Loucy (cell line): ENCODE measurements around the gene RRP1.

Experiments used
- H2AFZ ChIP-seq: fragments of 200-600 bp; sonication (generic); 2 replicates; pipeline ENCODE4 v1.6.0; 2016; ENCODE audit warnings: antibody characterized with exemption, mild to moderate bottlenecking, low read length, moderate library complexity
- H3F3A ChIP-seq: fragments of 200-600 bp; 2 replicates; pipeline ENCODE4 v1.6.0; 2016; ENCODE audit warnings: antibody characterized with exemption, low read depth, mild to moderate bottlenecking
- H3K27me3 ChIP-seq: fragments of 200-600 bp; sonication (generic); 2 replicates; pipeline ENCODE4 v1.6.1; 2014; ENCODE audit warnings: low read length, mild to moderate bottlenecking; ENCODE audit not compliant: insufficient read depth, poor library complexity, severe bottlenecking
- H3K36me3 ChIP-seq: fragments of 200-600 bp; sonication (generic); 2 replicates; pipeline ENCODE4 v1.6.1; 2016; ENCODE audit warnings: low read length; ENCODE audit not compliant: insufficient read depth
- H3K4me1 ChIP-seq: fragments of 200-600 bp; sonication (generic); 2 replicates; pipeline ENCODE4 v1.5.1; 2014; ENCODE audit warnings: low read length, mild to moderate bottlenecking; ENCODE audit not compliant: insufficient read depth, poor library complexity, severe bottlenecking
- H3K4me2 ChIP-seq: fragments of 200-600 bp; sonication (generic); 2 replicates; pipeline ENCODE4 v1.6.0; 2014; ENCODE audit warnings: antibody characterized with exemption, low read length, low read depth, mild to moderate bottlenecking; ENCODE audit not compliant: poor library complexity, severe bottlenecking
- H3K4me3 ChIP-seq: fragments of 200-600 bp; sonication (generic); 2 replicates; pipeline ENCODE4 v1.5.1; 2014; ENCODE audit warnings: low read length, mild to moderate bottlenecking, mixed read lengths; ENCODE audit not compliant: poor library complexity, severe bottlenecking
- H3K79me2 ChIP-seq: fragments of 200-600 bp; sonication (generic); 2 replicates; pipeline ENCODE4 v1.6.1; 2014; ENCODE audit warnings: low read length; ENCODE audit not compliant: insufficient read depth
- H3K9ac ChIP-seq: fragments of 200-600 bp; sonication (generic); 2 replicates; pipeline ENCODE4 v1.6.0; 2014; ENCODE audit warnings: mild to moderate bottlenecking, low read depth, low read length, moderate library complexity; ENCODE audit not compliant: poor library complexity, severe bottlenecking
- H3K9me2 ChIP-seq: fragments of 200-600 bp; sonication (generic); replicated peaks from 2 replicates; pipeline ENCODE4 v1.6.1; 2016; ENCODE audit warnings: low read depth, low read length, mixed read lengths
- H3K9me3 ChIP-seq: fragments of 200-600 bp; sonication (generic); 2 replicates; pipeline ENCODE4 v1.6.1; 2014; ENCODE audit warnings: mild to moderate bottlenecking, antibody characterized with exemption, low read length, low read depth; ENCODE audit not compliant: insufficient read depth
- H4K20me1 ChIP-seq: fragments of 200-600 bp; sonication (generic); 2 replicates; pipeline ENCODE4 v1.6.0; 2014; ENCODE audit warnings: antibody characterized with exemption, low read length, mild to moderate bottlenecking; ENCODE audit not compliant: insufficient read depth, poor library complexity, severe bottlenecking
- EZH2phosphoT487 ChIP-seq: fragments of 200-600 bp; IDR thresholded peaks from 2 replicates; pipeline ENCODE4 v1.6.1; 2018; ENCODE audit warnings: antibody characterized with exemption, mild to moderate bottlenecking, moderate library complexity, borderline replicate concordance
- TF ChIP-seq, protein P1 (sequence below): fragments of 200-600 bp; sonication (generic); conservative IDR thresholded peaks from 2 replicates; pipeline ENCODE4 v1.5.1; 2014; ENCODE audit warnings: mild to moderate bottlenecking, antibody characterized with exemption, low read length

Gene RRP1

DNA sequence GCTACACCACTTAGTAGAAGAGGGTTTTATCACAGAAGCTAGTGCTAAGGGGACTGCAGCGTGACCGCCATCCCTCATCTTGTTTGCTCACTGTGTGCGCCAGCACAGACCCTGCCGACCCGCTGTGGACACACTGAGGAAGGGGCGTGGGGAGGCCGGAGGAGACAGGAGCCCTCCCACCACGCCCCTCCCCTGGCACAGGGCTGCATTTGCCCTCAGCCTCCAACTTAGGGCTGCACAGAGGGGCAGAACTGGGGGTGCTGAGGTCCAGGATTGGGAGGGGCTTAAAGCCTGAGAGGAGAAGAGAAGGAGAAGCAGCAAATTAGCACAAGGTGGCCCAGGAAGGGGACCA is 37.2 kb downstream of the RRP1 start:
- Histone ChIP-seq H3K9ac (no peak overlapping the region), H3F3A (no peaks in the 10 kb centered on the region), H3K9me3 (no peaks in the 10 kb centered on the region), H3K4me2 (no peak overlapping the region), H3K36me3 (no peaks in the 10 kb centered on the region), H3K4me3 (no peak overlapping the region), H2AFZ (no peak overlapping the region), H4K20me1 (no peaks in the 10 kb centered on the region), H3K79me2 (no peaks in the 10 kb centered on the region), H3K9me2 (no peaks in the 10 kb centered on the region), H3K4me1 (no peaks in the 10 kb centered on the region), H3K27me3 (no peaks in the 10 kb centered on the region)
- TF ChIP-seq, protein P1, sequence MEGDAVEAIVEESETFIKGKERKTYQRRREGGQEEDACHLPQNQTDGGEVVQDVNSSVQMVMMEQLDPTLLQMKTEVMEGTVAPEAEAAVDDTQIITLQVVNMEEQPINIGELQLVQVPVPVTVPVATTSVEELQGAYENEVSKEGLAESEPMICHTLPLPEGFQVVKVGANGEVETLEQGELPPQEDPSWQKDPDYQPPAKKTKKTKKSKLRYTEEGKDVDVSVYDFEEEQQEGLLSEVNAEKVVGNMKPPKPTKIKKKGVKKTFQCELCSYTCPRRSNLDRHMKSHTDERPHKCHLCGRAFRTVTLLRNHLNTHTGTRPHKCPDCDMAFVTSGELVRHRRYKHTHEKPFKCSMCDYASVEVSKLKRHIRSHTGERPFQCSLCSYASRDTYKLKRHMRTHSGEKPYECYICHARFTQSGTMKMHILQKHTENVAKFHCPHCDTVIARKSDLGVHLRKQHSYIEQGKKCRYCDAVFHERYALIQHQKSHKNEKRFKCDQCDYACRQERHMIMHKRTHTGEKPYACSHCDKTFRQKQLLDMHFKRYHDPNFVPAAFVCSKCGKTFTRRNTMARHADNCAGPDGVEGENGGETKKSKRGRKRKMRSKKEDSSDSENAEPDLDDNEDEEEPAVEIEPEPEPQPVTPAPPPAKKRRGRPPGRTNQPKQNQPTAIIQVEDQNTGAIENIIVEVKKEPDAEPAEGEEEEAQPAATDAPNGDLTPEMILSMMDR = no peak
- no peak for TF ChIP-seq EZH2phosphoT487

DNA sequence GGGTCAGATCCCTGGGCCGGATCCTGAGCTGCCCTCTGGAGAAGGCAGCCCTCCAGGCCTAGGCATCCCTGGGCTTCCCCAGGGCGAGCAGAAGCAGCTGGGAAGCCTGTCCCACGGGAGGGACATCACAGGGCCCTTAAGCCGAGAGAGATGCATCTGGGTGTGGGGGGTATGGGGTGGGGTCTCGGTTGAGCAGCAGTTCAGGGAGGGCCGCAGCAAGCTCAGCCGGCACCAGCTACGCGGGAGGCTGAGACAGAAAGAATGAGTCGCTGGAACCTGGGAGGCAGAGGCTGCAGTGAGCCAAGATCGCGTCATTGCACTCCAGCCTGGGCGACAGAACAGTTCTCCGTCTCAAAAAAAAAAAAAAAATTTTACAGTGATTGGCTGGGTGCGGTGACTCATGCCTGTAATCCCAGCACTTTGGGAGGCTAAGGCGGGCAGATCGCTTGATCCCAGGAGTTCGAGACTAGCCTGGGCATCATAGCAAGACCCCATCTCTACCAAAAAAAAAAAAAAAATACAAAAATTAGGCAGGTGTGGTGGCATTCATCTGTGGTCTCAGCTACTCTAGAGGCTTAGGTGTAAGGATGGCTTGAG is 37.7 kb downstream of the RRP1 start:
- H3K27me3 ChIP-seq = no peaks in the 10 kb centered on the region

DNA sequence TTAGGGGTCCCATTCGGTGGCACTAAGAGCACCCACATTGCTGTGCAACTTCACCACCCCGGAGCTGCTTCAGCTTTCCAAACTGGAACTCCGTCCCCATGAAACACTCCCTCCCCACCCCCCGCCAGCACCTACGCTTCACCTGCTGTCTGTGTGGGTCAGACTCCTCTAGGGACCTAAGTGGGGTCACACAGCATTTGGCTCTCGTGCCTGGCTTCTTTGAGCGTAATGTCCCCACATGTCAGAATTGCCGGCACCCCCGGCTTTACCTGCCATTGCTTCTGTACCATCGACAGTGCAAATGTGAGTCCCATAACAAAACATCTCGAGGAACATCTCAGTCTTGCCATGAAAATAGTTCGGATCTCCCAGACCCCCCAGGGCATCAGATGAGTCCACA is 39.8 kb downstream of the RRP1 start:
- Histone ChIP-seq H3F3A (no peaks in the 10 kb centered on the region), H3K9me3 (no peaks in the 10 kb centered on the region), H3K27me3 (no peaks in the 10 kb centered on the region), H2AFZ (no peak overlapping the region), H4K20me1 (no peaks in the 10 kb centered on the region), H3K79me2 (no peaks in the 10 kb centered on the region), H3K4me2 (no peak overlapping the region), H3K36me3 (no peaks in the 10 kb centered on the region), H3K4me1 (no peaks in the 10 kb centered on the region), H3K4me3 (no peak overlapping the region), H3K9ac (no peak overlapping the region), H3K9me2 (no peaks in the 10 kb centered on the region)
- no peak for TF ChIP-seq EZH2phosphoT487
- TF ChIP-seq, protein P1 = no peak

More for the DNA sequence above, 37.7 kb downstream of the RRP1 start:
- H3K79me2 ChIP-seq = no peaks in the 10 kb centered on the region
- H3K9ac ChIP-seq = no peak overlapping the region
- H3K9me3 ChIP-seq = no peaks in the 10 kb centered on the region
- H4K20me1 ChIP-seq = no peaks in the 10 kb centered on the region
- H3K9me2 ChIP-seq = no peaks in the 10 kb centered on the region
- no peaks in the 10 kb centered on the region for H3K4me1 ChIP-seq
- no peaks in the 10 kb centered on the region for H3K36me3 ChIP-seq
- H3F3A ChIP-seq = no peaks in the 10 kb centered on the region
- no peak overlapping the region for H3K4me3 ChIP-seq
- no peak overlapping the region for H3K4me2 ChIP-seq
- TF ChIP-seq, protein P1 = no peak
- no peak for TF ChIP-seq EZH2phosphoT487
- H2AFZ ChIP-seq = no peak overlapping the region
